Mesothelial cell of epicardium (in vitro differentiated cells): Measurements from ENCODE around the gene FOXF1. TPM values are rescaled to one million over a fixed set of nuclear protein-coding genes. Genes with fewer than 3 reads are reported as not detected.

Source experiments
- DNase-seq, 2 experiments: peaks; one replicate each; pipeline ENCODE4 v3.0.0; 2021; ENCODE audit warnings: low spot score in 2 of 2; ENCODE audit not compliant: unreplicated experiment in 2 of 2
- H3K27ac Mint-ChIP-seq: 2 replicates; pipeline ENCODE4 v1.8.0; 2021; ENCODE audit warnings: mixed read lengths
- H3K27me3 Mint-ChIP-seq: 2 replicates; pipeline ENCODE4 v1.8.0; 2021; ENCODE audit warnings: low read depth, mixed read lengths
- H3K36me3 Mint-ChIP-seq: 2 replicates; pipeline ENCODE4 v1.8.0; 2021; ENCODE audit warnings: mixed read lengths
- H3K4me1 Mint-ChIP-seq: 2 replicates; pipeline ENCODE4 v1.8.0; 2021; ENCODE audit warnings: mixed read lengths
- H3K4me3 Mint-ChIP-seq: 2 replicates; pipeline ENCODE4 v1.8.0; 2021; ENCODE audit warnings: mild to moderate bottlenecking, moderate library complexity, mixed read lengths
- H3K9me3 Mint-ChIP-seq: 2 replicates; pipeline ENCODE4 v1.8.0; 2021; ENCODE audit warnings: mixed read lengths
- CTCF ChIP-seq: fragments of 200-600 bp; sonication (generic); IDR thresholded peaks from one replicate; pipeline ENCODE4 v1.5.0; 2021; ENCODE audit warnings: antibody characterized with exemption; ENCODE audit not compliant: unreplicated experiment
- total RNA-seq: library from RNA; stranded (reverse); gene quantifications from 3 replicates; pipeline ENCODE4 v1.2.1, GENCODE V29; 2021

The FOXF1 gene
- total RNA-seq, 1 donor from 2014 or later: 1.9 TPM

GRCh38 chr16:86545481-86545880 lies 35.2 kb downstream of the FOXF1 start:
- Mint-ChIP-seq H3K27me3 (no peaks in the 10 kb centered on the region), H3K4me3 (no peak overlapping the region), H3K27ac (no peak overlapping the region), H3K9me3 (no peaks in the 10 kb centered on the region), H3K36me3 (peaks cover 5% of the 10 kb centered on the region), H3K4me1 (peaks cover 13% of the 10 kb centered on the region)
- DNase-seq: no peak
- TF ChIP-seq CTCF: no peak

DNA sequence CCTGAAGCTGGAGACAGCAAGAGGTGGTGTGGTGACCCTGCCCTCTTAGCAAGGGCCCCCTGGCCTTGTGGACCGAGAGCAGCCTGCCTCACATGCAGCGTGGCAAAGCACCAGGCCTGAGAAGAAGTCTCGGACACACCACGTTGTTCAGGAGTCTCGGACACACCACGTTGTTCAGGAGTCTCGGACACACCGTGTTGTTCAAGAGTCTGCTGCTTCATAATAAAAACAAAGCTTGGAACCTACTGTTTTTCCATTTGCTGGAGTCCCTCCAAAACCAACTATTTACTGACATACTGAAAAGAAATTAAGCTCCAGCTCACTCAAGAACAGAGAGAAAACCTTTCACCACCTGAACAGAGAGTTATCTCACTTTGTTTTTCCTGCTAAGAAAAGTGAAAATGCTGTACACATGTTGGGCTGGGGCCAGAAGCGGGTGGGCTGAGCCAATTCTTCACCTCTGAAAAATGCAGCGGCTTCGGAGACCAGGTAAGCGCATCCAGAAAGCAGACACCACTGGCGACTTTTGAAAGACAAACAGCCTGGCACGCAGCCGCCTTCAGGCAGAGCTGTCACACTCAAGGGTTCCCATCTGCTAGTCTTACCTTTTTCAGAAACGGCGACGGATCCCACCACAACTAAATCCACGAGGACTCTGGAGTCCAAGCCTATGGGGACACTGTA lies 35.8 kb downstream of the FOXF1 start:
- Mint-ChIP-seq H3K36me3 (peaks cover 5% of the 10 kb centered on the region), H3K27ac (peak overlapping the region; percentile 12), H3K4me1 (peaks cover 13% of the 10 kb centered on the region)

GRCh38 chr16:86546638-86547013 lies 36.3 kb downstream of the FOXF1 start:
- H3K27ac Mint-ChIP-seq: no peak overlapping the region
- no peaks in the 10 kb centered on the region for H3K9me3 Mint-ChIP-seq
- no peak for DNase-seq
- H3K4me3 Mint-ChIP-seq: no peak overlapping the region
- no peaks in the 10 kb centered on the region for H3K27me3 Mint-ChIP-seq
- no peak for TF ChIP-seq CTCF
- H3K4me1 Mint-ChIP-seq: peaks cover 13% of the 10 kb centered on the region
- peaks cover 5% of the 10 kb centered on the region for H3K36me3 Mint-ChIP-seq

More for the DNA sequence above, 35.8 kb downstream of the FOXF1 start:
- H3K27me3 Mint-ChIP-seq: no peaks in the 10 kb centered on the region
- H3K4me3 Mint-ChIP-seq: no peak overlapping the region
- no peaks in the 10 kb centered on the region for H3K9me3 Mint-ChIP-seq
- no peak for TF ChIP-seq CTCF
- no peak for DNase-seq

DNA sequence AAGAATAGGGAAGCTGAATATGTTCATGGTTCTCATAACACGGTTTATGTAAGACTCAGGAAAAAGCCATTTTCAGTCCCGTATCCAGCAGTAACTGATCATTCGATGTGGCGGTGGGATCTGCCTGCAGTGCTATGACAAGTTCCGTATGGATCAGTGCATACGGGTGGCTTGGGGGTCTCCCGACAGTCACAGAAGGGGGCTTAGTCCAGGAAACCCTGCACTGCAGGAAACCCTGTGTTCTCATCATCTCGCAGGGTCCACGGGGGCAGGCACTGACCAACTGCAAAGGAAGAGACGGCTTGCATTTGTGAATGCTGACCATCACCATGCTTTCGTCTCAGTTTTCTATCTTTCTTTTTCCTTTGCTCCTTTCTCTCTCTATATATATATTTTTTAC lies 37.0 kb downstream of the FOXF1 start:
- Mint-ChIP-seq H3K36me3 (peaks cover 5% of the 10 kb centered on the region), H3K9me3 (no peaks in the 10 kb centered on the region)

GRCh38 chr16:86549076-86549892 lies 39.0 kb downstream of the FOXF1 start:
- H3K4me1 Mint-ChIP-seq: peaks cover 26% of the 10 kb centered on the region
- no peak for DNase-seq
- peaks cover 1% of the 10 kb centered on the region for H3K36me3 Mint-ChIP-seq
- peaks cover 4% of the 10 kb centered on the region for H3K27me3 Mint-ChIP-seq
- no peaks in the 10 kb centered on the region for H3K9me3 Mint-ChIP-seq
- H3K27ac Mint-ChIP-seq: no peak overlapping the region
- no peak for TF ChIP-seq CTCF
- H3K4me3 Mint-ChIP-seq: no peak overlapping the region

More for the DNA sequence above, 37.0 kb downstream of the FOXF1 start:
- DNase-seq: no peak
- Mint-ChIP-seq H3K27me3 (no peaks in the 10 kb centered on the region), H3K27ac (no peak overlapping the region), H3K4me1 (peaks cover 15% of the 10 kb centered on the region), H3K4me3 (no peak overlapping the region)
- TF ChIP-seq CTCF: no peak
